DND-41 (cell line): ENCODE results near the gene RFX1.

ENCODE experiments used
- EZH2 ChIP-seq: IDR thresholded peaks from 3 replicates; pipeline ENCODE4 v1.6.1; 2012; ENCODE audit warnings: borderline replicate concordance, low read depth, mild to moderate bottlenecking, moderate library complexity, low read length, inconsistent platforms; ENCODE audit not compliant: severe bottlenecking
- TF ChIP-seq, protein P1 (sequence below): IDR thresholded peaks from 2 replicates; pipeline ENCODE4 v1.5.1; 2012; ENCODE audit warnings: borderline replicate concordance, low read length, moderate library complexity, mild to moderate bottlenecking; ENCODE audit not compliant: poor library complexity, severe bottlenecking; ENCODE audit errors: extremely low read depth

DNA sequence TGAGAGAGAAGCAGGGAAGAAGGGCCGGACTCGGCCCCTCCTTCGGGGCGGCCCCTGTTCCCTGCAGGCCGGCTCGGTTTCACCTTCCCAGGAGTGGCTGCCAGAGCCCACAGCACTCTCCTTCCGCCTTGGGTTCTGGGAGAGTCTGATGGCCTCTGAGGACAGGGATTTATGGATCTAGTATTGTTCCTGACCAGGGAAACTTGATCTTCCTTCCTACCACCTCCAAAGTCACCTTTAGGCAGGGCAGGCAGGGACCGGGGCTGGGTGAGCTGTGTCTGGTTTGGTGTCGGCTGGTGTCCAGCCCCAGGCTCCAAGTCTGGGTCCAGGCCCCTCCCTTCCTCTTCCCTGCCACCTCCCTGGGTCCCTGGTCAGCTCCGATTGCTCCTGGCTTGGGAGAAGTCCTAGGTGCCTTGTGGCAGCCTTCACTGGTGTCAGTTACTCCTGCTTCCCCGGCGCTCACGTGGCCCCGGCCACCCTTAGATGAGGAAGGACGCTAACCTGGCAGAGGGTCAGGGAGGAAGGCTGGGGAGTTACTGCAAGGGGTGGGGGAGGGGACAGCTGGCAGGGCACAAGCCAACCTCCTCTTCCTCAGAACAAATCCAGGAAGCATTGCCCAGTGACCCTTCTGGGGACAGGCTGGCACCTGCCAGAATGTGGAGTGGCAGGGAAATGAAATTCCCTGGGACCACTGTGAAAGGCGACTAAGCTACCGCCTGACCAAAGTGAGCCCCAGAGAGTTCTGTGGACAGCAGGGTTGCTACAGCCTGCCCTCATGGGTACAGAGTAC is 18.8 kb downstream of the RFX1 start:
- TF ChIP-seq, protein P1, sequence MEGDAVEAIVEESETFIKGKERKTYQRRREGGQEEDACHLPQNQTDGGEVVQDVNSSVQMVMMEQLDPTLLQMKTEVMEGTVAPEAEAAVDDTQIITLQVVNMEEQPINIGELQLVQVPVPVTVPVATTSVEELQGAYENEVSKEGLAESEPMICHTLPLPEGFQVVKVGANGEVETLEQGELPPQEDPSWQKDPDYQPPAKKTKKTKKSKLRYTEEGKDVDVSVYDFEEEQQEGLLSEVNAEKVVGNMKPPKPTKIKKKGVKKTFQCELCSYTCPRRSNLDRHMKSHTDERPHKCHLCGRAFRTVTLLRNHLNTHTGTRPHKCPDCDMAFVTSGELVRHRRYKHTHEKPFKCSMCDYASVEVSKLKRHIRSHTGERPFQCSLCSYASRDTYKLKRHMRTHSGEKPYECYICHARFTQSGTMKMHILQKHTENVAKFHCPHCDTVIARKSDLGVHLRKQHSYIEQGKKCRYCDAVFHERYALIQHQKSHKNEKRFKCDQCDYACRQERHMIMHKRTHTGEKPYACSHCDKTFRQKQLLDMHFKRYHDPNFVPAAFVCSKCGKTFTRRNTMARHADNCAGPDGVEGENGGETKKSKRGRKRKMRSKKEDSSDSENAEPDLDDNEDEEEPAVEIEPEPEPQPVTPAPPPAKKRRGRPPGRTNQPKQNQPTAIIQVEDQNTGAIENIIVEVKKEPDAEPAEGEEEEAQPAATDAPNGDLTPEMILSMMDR: no peak
- TF ChIP-seq EZH2: no peak
